Gastroesophageal sphincter (tissue), 3 donors: ENCODE data around the gene PACSIN3.

ENCODE experiments used
- CTCF ChIP-seq, 4 experiments: fragments of 200-600 bp in 2 of 4; fragments of 450-650 bp in 2 of 4; sonication (generic) in 1 of 4; IDR thresholded peaks; one replicate each; pipeline ENCODE4 v1.5.1; 2017 to 2019; ENCODE audit warnings: antibody characterized with exemption in 4 of 4, mild to moderate bottlenecking in 2 of 4, moderate library complexity in 2 of 4
- POLR2A ChIP-seq, 2 donors: fragments of 450-650 bp; IDR thresholded peaks; one replicate each; pipeline ENCODE4 v1.6.1; 2017; ENCODE audit warnings: antibody characterized with exemption in 2 of 2, mild to moderate bottlenecking in 2 of 2, moderate library complexity in 1 of 2
- POLR2AphosphoS5 ChIP-seq: sonication (generic); formaldehyde crosslinking; IDR thresholded peaks from one replicate; pipeline ENCODE4 v1.6.1; 2017; ENCODE audit warnings: antibody characterized with exemption

DNA sequence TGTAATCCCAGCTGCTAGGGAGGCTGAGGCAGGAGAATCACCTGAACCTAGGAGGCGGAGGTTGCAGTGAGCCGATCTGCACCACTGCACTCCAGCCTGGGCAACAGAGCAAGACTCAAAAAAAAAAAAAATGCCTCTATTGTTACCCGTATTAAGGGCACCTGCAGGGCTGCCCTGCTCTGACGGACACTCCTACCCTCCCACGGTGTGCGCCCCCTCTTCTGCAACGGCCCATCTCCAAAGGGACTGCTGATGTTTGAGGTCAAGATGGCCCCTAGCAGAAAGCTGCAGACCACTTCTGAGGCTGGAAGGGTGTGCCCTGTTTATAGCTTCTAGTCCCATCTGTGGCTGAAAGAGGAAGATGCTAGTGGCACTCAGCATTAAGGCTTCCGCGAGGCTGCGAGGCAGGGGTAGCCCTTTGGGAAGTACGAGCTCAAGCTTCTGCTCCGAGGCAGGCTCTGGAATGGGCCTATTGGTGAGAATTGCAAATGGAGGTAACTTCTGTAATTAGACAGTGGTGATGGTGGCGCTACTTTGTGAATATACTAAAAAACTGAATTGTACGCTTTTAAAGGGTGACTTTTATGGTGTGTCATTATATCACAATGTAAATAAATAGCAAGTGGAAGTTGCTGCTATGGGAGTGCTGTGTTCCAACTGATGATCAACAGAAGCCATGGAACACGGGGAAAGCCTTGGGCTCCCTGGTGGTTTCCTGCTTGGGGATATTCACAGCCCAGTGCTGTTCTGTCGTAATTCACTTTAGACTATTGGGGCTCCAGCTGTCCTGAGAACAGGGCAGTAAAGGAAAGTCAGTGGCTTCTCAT lies 33.9 kb downstream of the PACSIN3 start:
- TF ChIP-seq POLR2A (IDR thresholded peaks at IDR 0.05) (no peak), CTCF (IDR thresholded peaks at IDR 0.05) (no peak), POLR2AphosphoS5 (no peak)
